ENCODE data around the gene SRCAP.

DNA sequence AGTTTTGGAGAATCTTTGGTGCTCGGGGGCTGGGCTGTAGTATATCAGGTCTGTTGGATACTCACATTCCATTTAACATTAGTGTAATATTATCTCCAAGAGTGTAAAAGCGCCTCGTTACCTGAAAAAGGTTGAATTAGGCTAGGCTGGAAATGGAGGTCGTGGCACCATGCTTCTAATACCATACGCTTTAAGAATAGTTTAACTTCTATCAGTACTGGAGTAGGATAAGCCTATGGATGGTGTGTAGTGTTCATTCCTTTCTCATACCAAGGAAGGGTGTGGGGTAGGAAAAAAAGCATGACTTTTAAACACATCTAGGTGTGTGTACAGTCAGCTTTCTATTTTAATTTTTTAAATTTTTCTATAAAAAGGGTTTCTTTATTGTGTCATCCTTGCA, 2.0 kb downstream of the SRCAP start:
- TF ChIP-seq, protein P1, sequence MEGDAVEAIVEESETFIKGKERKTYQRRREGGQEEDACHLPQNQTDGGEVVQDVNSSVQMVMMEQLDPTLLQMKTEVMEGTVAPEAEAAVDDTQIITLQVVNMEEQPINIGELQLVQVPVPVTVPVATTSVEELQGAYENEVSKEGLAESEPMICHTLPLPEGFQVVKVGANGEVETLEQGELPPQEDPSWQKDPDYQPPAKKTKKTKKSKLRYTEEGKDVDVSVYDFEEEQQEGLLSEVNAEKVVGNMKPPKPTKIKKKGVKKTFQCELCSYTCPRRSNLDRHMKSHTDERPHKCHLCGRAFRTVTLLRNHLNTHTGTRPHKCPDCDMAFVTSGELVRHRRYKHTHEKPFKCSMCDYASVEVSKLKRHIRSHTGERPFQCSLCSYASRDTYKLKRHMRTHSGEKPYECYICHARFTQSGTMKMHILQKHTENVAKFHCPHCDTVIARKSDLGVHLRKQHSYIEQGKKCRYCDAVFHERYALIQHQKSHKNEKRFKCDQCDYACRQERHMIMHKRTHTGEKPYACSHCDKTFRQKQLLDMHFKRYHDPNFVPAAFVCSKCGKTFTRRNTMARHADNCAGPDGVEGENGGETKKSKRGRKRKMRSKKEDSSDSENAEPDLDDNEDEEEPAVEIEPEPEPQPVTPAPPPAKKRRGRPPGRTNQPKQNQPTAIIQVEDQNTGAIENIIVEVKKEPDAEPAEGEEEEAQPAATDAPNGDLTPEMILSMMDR (IDR thresholded peaks at IDR 0.05), result no peak
- no peak for TF ChIP-seq POLR2A (IDR thresholded peaks at IDR 0.05)
